Measurements from ENCODE around the gene TAMM41. TPM values are rescaled to one million over a fixed set of nuclear protein-coding genes. Genes with fewer than 3 reads are reported as not detected.
A peak's percentile ranks its signal among the peaks of the same experiment; 100 is the strongest.

Gene TAMM41
- total and polyA plus RNA-seq, 2 donors (not counting 1 experiment from before 2014, with no cell fraction given) = 5.6 to 9.0 TPM

DNA sequence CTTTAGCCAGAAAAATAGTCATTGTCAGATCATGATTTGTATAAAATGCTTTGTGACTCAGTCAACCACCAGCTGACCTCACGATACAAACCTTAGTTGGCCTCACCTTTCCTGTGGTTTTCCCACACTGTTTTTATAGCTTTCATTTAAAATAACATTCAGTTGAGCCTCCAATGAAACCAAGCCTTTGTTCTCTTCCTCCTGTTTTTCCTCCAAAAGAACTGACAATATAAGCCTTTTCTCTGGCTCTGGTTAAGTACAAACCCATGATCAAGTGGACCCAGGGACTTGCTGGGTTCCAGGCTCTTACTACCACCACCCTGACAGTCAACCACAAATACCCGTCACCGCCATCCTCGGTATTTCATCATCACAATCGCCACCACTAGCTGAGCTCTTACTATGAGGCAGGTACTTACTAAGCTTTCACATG, 81.7 kb downstream of the TAMM41 start:
- H3K9ac ChIP-seq (ENCODE audit: insufficient read depth, low read length) = no peak overlapping the region
- H3K36me3 ChIP-seq (ENCODE audit: control insufficient read depth, insufficient read depth, low read length) = no peaks in the 10 kb centered on the region
- H3K79me2 ChIP-seq (ENCODE audit: control insufficient read depth, insufficient read depth, low read length) = no peaks in the 10 kb centered on the region
- no peak overlapping the region for H3K4me3 ChIP-seq (replicated peaks in 1 of 4; ENCODE audit: control extremely low read depth in 1 of 4, insufficient read depth in 1 of 4, low read depth in 3 of 4, low read length in 4 of 4)
- H4K20me1 ChIP-seq (ENCODE audit: control insufficient read depth, extremely low read depth, insufficient read depth, low read length) = no peaks in the 10 kb centered on the region
- no peaks in the 10 kb centered on the region for H3K9me3 ChIP-seq (ENCODE audit: control insufficient read depth, insufficient read depth, low read depth, low read length)
- TF ChIP-seq EZH2 (IDR thresholded peaks at IDR 0.05; ENCODE audit: low read length, missing control alignments) = no peak
- TF ChIP-seq, protein P1, sequence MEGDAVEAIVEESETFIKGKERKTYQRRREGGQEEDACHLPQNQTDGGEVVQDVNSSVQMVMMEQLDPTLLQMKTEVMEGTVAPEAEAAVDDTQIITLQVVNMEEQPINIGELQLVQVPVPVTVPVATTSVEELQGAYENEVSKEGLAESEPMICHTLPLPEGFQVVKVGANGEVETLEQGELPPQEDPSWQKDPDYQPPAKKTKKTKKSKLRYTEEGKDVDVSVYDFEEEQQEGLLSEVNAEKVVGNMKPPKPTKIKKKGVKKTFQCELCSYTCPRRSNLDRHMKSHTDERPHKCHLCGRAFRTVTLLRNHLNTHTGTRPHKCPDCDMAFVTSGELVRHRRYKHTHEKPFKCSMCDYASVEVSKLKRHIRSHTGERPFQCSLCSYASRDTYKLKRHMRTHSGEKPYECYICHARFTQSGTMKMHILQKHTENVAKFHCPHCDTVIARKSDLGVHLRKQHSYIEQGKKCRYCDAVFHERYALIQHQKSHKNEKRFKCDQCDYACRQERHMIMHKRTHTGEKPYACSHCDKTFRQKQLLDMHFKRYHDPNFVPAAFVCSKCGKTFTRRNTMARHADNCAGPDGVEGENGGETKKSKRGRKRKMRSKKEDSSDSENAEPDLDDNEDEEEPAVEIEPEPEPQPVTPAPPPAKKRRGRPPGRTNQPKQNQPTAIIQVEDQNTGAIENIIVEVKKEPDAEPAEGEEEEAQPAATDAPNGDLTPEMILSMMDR (conservative IDR thresholded peaks at IDR 0.05 in 1 of 2, IDR thresholded peaks at IDR 0.05 in 1 of 2; ENCODE audit: low read depth in 1 of 2, low read length in 2 of 2) = no peak
- H3K4me2 ChIP-seq (ENCODE audit: extremely low read depth, insufficient read depth, low read length) = no peak overlapping the region
- H3K27me3 ChIP-seq (ENCODE audit: control insufficient read depth, insufficient read depth, low read length) = peaks cover 4% of the 10 kb centered on the region
- H2AFZ ChIP-seq (ENCODE audit: low read length) = no peak overlapping the region
- H3K4me1 ChIP-seq (ENCODE audit: control insufficient read depth, extremely low read depth, insufficient read depth, low read length) = no peaks in the 10 kb centered on the region
- H3K27ac ChIP-seq (ENCODE audit: insufficient read depth, low read length) = no peak overlapping the region
- peak; percentile 45 to 92 for DNase-seq (ENCODE audit: low read depth in 2 of 2)

DNA sequence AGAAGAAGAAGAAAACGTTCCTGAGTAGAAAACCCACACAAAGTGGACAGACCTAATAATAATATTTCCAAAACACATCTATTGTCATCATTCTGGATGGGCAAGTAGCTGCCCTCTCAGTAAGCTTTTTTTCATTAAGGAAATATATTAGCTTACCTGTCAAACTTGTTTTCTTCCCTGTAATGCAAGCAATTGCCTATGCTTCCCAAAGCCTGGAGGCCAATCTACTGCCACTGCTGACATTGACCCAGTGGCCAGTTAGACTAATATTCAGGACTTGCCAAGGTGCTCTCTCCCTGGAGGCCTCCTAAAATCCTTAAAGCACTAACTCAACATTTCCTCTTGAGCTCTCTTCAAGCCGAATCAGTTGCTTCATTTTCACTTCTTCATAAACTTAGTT, 86.7 kb downstream of the TAMM41 start:
- Histone ChIP-seq H3K79me2 (ENCODE audit: control insufficient read depth, insufficient read depth, low read length) (no peaks in the 10 kb centered on the region), H3K27ac (ENCODE audit: insufficient read depth, low read length) (no peak overlapping the region), H3K9me3 (ENCODE audit: control insufficient read depth, insufficient read depth, low read depth, low read length) (no peaks in the 10 kb centered on the region), H2AFZ (ENCODE audit: low read length) (no peak overlapping the region), H3K4me1 (ENCODE audit: control insufficient read depth, extremely low read depth, insufficient read depth, low read length) (no peaks in the 10 kb centered on the region), H4K20me1 (ENCODE audit: control insufficient read depth, extremely low read depth, insufficient read depth, low read length) (no peaks in the 10 kb centered on the region), H3K27me3 (ENCODE audit: control insufficient read depth, insufficient read depth, low read length) (peaks cover 6% of the 10 kb centered on the region), H3K36me3 (ENCODE audit: control insufficient read depth, insufficient read depth, low read length) (no peaks in the 10 kb centered on the region), H3K4me2 (ENCODE audit: extremely low read depth, insufficient read depth, low read length) (no peak overlapping the region), H3K4me3 (replicated peaks in 1 of 4; ENCODE audit: control extremely low read depth in 1 of 4, insufficient read depth in 1 of 4, low read depth in 3 of 4, low read length in 4 of 4) (no peak overlapping the region), H3K9ac (ENCODE audit: insufficient read depth, low read length) (no peak overlapping the region)
- no peak for DNase-seq (ENCODE audit: low read depth in 2 of 2)
- TF ChIP-seq, protein P1 (conservative IDR thresholded peaks at IDR 0.05 in 1 of 2, IDR thresholded peaks at IDR 0.05 in 1 of 2; ENCODE audit: low read depth in 1 of 2, low read length in 2 of 2) = no peak
- no peak for TF ChIP-seq EZH2 (IDR thresholded peaks at IDR 0.05; ENCODE audit: low read length, missing control alignments)

DNA sequence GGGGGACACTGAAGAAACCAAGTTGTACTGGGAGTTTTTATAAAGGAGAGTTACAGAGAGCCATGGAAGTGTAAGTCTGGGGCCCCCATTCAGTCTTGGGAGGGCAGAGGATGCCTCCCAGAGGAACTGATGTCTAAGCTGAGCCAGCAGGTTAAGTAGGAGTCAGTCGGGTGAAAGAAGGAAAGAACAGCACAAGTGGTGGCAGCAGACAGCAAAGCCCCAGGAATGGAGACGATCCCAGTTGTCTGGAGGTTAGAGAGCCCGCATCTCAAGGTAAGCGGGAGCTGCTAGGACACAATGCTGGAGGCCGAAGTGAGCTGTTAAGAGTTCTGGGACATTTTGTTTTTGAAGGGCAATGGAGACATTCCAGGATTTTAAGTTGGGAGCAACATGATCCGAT, 88.8 kb downstream of the TAMM41 start:
- Histone ChIP-seq H3K4me1 (ENCODE audit: control insufficient read depth, extremely low read depth, insufficient read depth, low read length) (no peaks in the 10 kb centered on the region), H3K27ac (ENCODE audit: insufficient read depth, low read length) (no peak overlapping the region), H3K27me3 (ENCODE audit: control insufficient read depth, insufficient read depth, low read length) (peaks cover 6% of the 10 kb centered on the region), H3K4me2 (ENCODE audit: extremely low read depth, insufficient read depth, low read length) (no peak overlapping the region), H2AFZ (ENCODE audit: low read length) (no peak overlapping the region), H3K9me3 (ENCODE audit: control insufficient read depth, insufficient read depth, low read depth, low read length) (no peaks in the 10 kb centered on the region), H3K9ac (ENCODE audit: insufficient read depth, low read length) (no peak overlapping the region), H3K79me2 (ENCODE audit: control insufficient read depth, insufficient read depth, low read length) (no peaks in the 10 kb centered on the region), H4K20me1 (ENCODE audit: control insufficient read depth, extremely low read depth, insufficient read depth, low read length) (no peaks in the 10 kb centered on the region), H3K36me3 (ENCODE audit: control insufficient read depth, insufficient read depth, low read length) (no peaks in the 10 kb centered on the region), H3K4me3 (replicated peaks in 1 of 4; ENCODE audit: control extremely low read depth in 1 of 4, insufficient read depth in 1 of 4, low read depth in 3 of 4, low read length in 4 of 4) (no peak overlapping the region)
- no peak for TF ChIP-seq EZH2 (IDR thresholded peaks at IDR 0.05; ENCODE audit: low read length, missing control alignments)
- TF ChIP-seq, protein P1 (conservative IDR thresholded peaks at IDR 0.05 in 1 of 2, IDR thresholded peaks at IDR 0.05 in 1 of 2; ENCODE audit: low read depth in 1 of 2, low read length in 2 of 2) = no peak
- DNase-seq (ENCODE audit: low read depth in 2 of 2) = no peak
